Mucosa of descending colon (tissue), 3 donors: Measurements from ENCODE around the gene PLEKHH3. TPM values are rescaled to one million over a fixed set of nuclear protein-coding genes. Genes with fewer than 3 reads are reported as not detected.
A peak's percentile ranks its signal among the peaks of the same experiment; 100 is the strongest.
"Not testable (repeated sequence)": the region's sequence is repeated elsewhere in the genome, so short reads cannot be mapped to it uniquely, and the experiment has no call there.

Experiments used
- ATAC-seq: fragments of 200-7000 bp; cut with Tn5 transposase; one replicate; pipeline ENCODE4 v1.9.1; 2020; ENCODE audit warnings: mild to moderate bottlenecking, moderate library complexity
- DNase-seq, 3 donors: peaks; one replicate each; pipeline ENCODE4 v3.0.0-alpha.2; 2020
- H3K36me3 ChIP-seq: fragments of 200-600 bp; one replicate; pipeline ENCODE4 v1.8.0; 2021; ENCODE audit warnings: low read depth, mild to moderate bottlenecking
- H3K4me1 ChIP-seq: fragments of 200-600 bp; one replicate; pipeline ENCODE4 v1.8.0; 2021; ENCODE audit warnings: low read depth, mild to moderate bottlenecking
- H3K4me3 ChIP-seq: fragments of 200-600 bp; one replicate; pipeline ENCODE4 v1.8.0; 2021; ENCODE audit warnings: mild to moderate bottlenecking
- H3K9me3 ChIP-seq: fragments of 200-600 bp; one replicate; pipeline ENCODE4 v1.8.0; 2021; ENCODE audit warnings: mild to moderate bottlenecking
- intact Hi-C, 2 donors: fragments of 100-400 bp; cut with DNase I in 1 of 2; cut with micrococcal nuclease in 1 of 2; formaldehyde crosslinking; loops; one replicate each; pipeline versions ENCODE4 v1.11.0 to v1.11.1; 2022; cut with DNase I, micrococcal nuclease
- total RNA-seq, 3 donors: library from RNA; stranded (reverse); fragmentation: NEBNext Ultra II Directional in 2 of 3; extraction: Animal tissue kit (Norgen Biotek cat#: 25700) in 2 of 3; gene quantifications; one replicate each; pipeline versions ENCODE4 v1.2.1 to v1.2.4, GENCODE V29; 2021 to 2023
- TF ChIP-seq, protein P1 (sequence below): fragments of 200-600 bp; IDR thresholded peaks from one replicate; pipeline ENCODE4 v1.8.0; 2022; ENCODE audit warnings: antibody characterized with exemption, mild to moderate bottlenecking
- donor health status: DM: no; HTN: no; CAD: no; lungs with moderate emphysema.
- donor health status: DM: no; HTN: no; CAD: no.
- donor health status: DM: no; HTN: yes; CAD: no.

PLEKHH3 gene
- total RNA-seq, 3 donors from 2014 or later = 4.3 to 27.5 (median 10.4) TPM

DNA sequence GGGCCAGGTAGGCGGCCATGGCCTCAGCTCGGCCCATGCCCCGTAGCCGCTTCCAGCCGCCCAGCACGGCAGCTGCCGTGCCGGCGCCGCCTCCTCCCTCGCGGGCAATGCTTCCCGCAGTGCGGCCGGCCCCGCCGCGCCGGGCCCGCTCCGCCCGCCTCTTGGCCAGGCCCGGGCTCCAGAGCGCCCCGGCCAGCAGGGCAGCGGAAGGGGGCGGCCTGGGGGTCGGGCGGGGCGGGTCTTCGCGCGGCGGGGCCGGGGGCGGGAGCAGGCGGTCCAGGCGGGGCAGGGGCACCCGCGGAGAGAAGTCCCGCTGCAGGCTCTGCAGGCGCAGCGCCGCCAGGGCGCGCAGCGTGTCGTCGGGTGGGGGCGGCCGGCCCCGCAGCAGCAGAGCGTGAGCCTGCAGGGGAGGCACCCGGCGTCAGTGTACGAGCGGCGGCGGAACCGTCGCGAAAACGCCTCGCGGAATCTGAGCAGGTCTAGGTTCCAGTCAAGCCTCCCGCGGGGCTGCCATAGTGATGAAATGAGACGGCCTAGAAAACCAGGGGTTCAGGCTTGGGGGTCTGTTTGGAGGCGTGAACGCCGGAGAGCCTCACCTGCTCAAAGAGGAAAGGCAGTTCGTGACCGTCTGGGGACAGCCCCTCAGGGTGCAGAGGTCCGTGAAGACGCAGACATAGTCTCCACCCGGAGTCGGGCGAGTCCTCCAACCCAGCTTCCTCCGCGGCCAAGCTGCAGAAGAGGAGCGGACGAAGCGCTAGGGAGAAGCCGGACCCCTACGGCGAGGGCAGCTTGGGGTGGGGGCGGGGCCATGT, 6.6 kb downstream of the PLEKHH3 start:
- Histone ChIP-seq H3K4me3 (no peak overlapping the region), H3K36me3 (no peaks in the 10 kb centered on the region), H3K4me1 (peaks cover 30% of the 10 kb centered on the region), H3K9me3 (no peaks in the 10 kb centered on the region)
- DNase-seq = peak in 2 of 3 donors; percentile 42 to 57
- peak; percentile 8 for ATAC-seq
- TF ChIP-seq, protein P1, sequence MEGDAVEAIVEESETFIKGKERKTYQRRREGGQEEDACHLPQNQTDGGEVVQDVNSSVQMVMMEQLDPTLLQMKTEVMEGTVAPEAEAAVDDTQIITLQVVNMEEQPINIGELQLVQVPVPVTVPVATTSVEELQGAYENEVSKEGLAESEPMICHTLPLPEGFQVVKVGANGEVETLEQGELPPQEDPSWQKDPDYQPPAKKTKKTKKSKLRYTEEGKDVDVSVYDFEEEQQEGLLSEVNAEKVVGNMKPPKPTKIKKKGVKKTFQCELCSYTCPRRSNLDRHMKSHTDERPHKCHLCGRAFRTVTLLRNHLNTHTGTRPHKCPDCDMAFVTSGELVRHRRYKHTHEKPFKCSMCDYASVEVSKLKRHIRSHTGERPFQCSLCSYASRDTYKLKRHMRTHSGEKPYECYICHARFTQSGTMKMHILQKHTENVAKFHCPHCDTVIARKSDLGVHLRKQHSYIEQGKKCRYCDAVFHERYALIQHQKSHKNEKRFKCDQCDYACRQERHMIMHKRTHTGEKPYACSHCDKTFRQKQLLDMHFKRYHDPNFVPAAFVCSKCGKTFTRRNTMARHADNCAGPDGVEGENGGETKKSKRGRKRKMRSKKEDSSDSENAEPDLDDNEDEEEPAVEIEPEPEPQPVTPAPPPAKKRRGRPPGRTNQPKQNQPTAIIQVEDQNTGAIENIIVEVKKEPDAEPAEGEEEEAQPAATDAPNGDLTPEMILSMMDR = no peak
- intact Hi-C loops = loop anchor here in 1 of 2 donors (10.0 kb wide), 1 partner anchor 95 kb away; the partner anchor contains the start of gene PSMC3IP

DNA sequence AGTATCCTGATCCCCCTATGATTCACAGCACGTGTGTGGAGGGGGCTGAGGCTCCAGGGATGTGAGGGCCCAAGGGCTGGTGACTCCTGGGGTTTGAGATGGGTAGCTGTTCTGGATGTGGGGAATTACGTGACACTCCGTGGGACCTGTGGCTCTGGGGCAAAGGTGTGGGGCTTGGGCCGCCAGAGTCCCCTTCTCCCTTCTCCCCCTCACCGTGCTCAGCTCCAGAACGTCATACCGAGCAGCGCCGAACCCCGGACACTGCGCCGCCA, 7.2 kb downstream of the PLEKHH3 start:
- Histone ChIP-seq H3K4me3 (no peak overlapping the region), H3K9me3 (no peaks in the 10 kb centered on the region), H3K36me3 (no peaks in the 10 kb centered on the region), H3K4me1 (peaks cover 27% of the 10 kb centered on the region)
- intact Hi-C loops = no loop called here
- TF ChIP-seq, protein P1 = no peak
- DNase-seq = no peak
- ATAC-seq = no peak

DNA sequence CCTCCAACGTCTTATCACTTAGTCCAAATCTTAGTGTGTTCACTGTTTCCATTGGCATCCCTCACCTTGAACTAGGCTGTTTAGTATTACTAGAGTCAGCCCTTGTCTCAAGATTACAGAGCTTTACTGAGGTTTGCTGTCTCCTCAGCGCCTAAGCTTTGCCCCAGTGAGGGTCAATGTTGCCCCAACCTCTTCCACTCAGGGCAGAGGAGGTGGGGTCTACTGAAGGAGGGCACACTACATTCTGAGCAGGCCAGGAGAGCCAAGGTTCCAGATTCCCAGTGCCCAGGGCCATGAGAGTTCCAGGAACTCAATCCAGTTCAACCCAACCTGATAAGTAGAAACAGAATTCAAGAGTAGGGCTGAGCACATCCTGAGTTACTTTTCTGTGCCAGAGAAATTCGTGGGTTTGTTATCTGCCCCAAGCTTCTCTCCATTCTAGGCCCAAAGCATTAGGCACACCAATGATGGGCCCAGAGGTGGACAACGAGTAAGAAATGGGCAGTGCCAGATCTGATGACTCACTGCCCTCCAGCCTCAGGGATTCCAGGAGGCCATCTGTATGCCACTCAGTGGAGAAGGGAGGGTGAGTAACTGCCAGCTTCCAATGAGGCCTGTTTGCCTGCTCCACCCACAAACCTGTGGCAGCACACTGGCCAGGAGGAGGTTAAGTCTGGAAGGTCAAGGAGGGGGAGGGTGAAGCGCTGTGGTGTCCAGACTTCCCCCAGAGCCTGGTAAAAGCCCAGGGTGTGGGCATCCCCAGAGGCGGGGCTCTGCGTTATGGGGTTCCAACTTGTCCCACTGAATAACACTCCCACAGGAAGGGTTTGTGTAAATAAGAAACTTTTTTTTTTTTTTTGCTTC, 9.5 kb downstream of the PLEKHH3 start:
- Histone ChIP-seq H3K4me3 (no peak overlapping the region), H3K4me1 (peaks cover 19% of the 10 kb centered on the region), H3K36me3 (no peaks in the 10 kb centered on the region), H3K9me3 (no peaks in the 10 kb centered on the region)
- peak; percentile 45 to 67 (median 57) for DNase-seq
- ATAC-seq = peak; percentile 92
- intact Hi-C loops = no loop called here
- TF ChIP-seq, protein P1 = no peak

DNA sequence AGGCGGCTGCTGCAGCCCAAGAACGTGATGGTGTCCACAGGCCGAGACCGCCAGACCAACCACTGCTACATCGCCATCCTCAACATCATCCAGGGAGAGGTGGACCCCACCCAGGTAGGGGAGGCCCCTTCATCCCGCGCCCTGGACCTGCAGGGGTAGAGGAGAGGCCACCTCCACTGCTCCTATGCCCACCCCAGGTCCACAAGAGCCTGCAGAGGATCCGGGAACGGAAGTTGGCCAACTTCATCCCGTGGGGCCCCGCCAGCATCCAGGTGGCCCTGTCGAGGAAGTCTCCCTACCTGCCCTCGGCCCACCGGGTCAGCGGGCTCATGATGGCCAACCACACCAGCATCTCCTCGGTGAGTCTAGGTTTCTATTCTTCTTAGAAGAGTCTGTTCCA, 10.7 kb downstream of the PLEKHH3 start:
- ATAC-seq, DNase-seq, H3K9me3 ChIP-seq, H3K4me3 ChIP-seq, H3K36me3 ChIP-seq, intact Hi-C loops: not testable (repeated sequence)
- H3K4me1 ChIP-seq = peaks cover 18% of the 10 kb centered on the region

DNA sequence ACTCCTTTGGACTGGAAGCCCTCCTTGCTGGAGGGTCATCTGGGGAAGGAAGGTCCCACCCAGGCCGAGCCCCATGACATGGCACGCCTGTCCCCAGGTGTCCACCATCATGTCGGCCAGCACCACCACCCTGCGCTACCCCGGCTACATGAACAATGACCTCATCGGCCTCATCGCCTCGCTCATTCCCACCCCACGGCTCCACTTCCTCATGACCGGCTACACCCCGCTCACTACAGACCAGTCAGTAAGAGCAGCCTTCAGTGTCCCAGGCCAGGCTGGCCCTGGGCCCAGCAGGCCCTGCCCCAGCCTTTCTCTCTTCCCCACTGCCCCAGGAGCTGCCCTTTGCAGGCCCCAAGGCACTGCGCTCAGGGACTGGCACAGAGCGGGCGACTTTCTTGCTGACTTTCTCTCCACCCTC, 11.2 kb downstream of the PLEKHH3 start:
- ATAC-seq (no peak), DNase-seq (no peak)
- intact Hi-C loops = no loop called here

More for the DNA sequence above, 11.2 kb downstream of the PLEKHH3 start:
- Histone ChIP-seq H3K4me1 (peaks cover 14% of the 10 kb centered on the region), H3K4me3 (no peak overlapping the region), H3K36me3 (no peaks in the 10 kb centered on the region), H3K9me3 (no peaks in the 10 kb centered on the region)
- TF ChIP-seq, protein P1 = no peak
